H1 (cell line): Measurements from ENCODE around the gene GPHA2. TPM values are rescaled to one million over a fixed set of nuclear protein-coding genes. Genes with fewer than 3 reads are reported as not detected.

ENCODE experiments used
- ASH2L ChIP-seq: fragments of 200-600, 300-600 bp; sonication (generic); IDR thresholded peaks from one replicate; pipeline ENCODE4 v1.7.1; 2017; ENCODE audit warnings: low read length
- CHD7 ChIP-seq: fragments of 300-600 bp; sonication (generic); IDR thresholded peaks from 2 replicates; pipeline ENCODE4 v1.7.1; 2012; ENCODE audit warnings: low read length, moderate library complexity, mild to moderate bottlenecking, inconsistent platforms; ENCODE audit not compliant: insufficient replicate concordance
- EZH2 ChIP-seq: fragments of 200-600 bp; sonication (generic); IDR thresholded peaks from 2 replicates; pipeline ENCODE4 v1.7.1; 2012; ENCODE audit warnings: low read depth, mild to moderate bottlenecking, moderate library complexity, low read length, inconsistent platforms; ENCODE audit not compliant: severe bottlenecking
- POU5F1 ChIP-seq: IDR thresholded peaks from 2 replicates; pipeline ENCODE4 v1.6.1; 2011; ENCODE audit warnings: low read depth, mild to moderate bottlenecking, low read length, moderate library complexity
- SIX5 ChIP-seq: IDR thresholded peaks from 2 replicates; pipeline ENCODE4 v1.6.1; 2011; ENCODE audit warnings: mild to moderate bottlenecking, low read depth, low read length
- SP1 ChIP-seq: IDR thresholded peaks from 2 replicates; pipeline ENCODE4 v1.6.1; 2011; ENCODE audit warnings: low read depth, low read length
- SUZ12 ChIP-seq: fragments of 200-600 bp; sonication (generic); IDR thresholded peaks from 2 replicates; pipeline ENCODE4 v1.6.1; 2012; ENCODE audit warnings: mild to moderate bottlenecking, inconsistent platforms, low read length, moderate library complexity, mixed read lengths
- TEAD4 ChIP-seq: IDR thresholded peaks from 2 replicates; pipeline ENCODE4 v1.6.1; 2012; ENCODE audit warnings: low read depth, low read length, inconsistent platforms, mixed read lengths
- polyA plus RNA-seq, 7 experiments: library from polyadenylated mRNA; depleted of rRNA in 3 of 7; stranded (reverse) in 5 of 7; unstranded in 2 of 7; fragments of >200 nt in 5 of 7; fragments of 200-250 nt in 2 of 7; gene quantifications; 1 replicate in 5 of 7; 2 replicates in 1 of 7; 4 replicates in 1 of 7; pipeline versions ENCODE4 v1.2.1 to v1.2.3, GENCODE V29; 2011 to 2013; ENCODE audit warnings: missing spikeins in 2 of 7, mixed read lengths in 2 of 7
- total RNA-seq: library from RNA; stranded (reverse); fragmentation: NEBNext Ultra II Directional; extraction: Animal tissue kit (Norgen Biotek cat#: 25700); gene quantifications from 2 replicates; pipeline ENCODE4 v1.2.1, GENCODE V29; 2021

Gene GPHA2
- total and polyA plus RNA-seq, 2 of the 8 experiments (the other 6 are each of a cell fraction or from before 2014, with no cell fraction given) = 0.97 to 4.4 TPM

DNA sequence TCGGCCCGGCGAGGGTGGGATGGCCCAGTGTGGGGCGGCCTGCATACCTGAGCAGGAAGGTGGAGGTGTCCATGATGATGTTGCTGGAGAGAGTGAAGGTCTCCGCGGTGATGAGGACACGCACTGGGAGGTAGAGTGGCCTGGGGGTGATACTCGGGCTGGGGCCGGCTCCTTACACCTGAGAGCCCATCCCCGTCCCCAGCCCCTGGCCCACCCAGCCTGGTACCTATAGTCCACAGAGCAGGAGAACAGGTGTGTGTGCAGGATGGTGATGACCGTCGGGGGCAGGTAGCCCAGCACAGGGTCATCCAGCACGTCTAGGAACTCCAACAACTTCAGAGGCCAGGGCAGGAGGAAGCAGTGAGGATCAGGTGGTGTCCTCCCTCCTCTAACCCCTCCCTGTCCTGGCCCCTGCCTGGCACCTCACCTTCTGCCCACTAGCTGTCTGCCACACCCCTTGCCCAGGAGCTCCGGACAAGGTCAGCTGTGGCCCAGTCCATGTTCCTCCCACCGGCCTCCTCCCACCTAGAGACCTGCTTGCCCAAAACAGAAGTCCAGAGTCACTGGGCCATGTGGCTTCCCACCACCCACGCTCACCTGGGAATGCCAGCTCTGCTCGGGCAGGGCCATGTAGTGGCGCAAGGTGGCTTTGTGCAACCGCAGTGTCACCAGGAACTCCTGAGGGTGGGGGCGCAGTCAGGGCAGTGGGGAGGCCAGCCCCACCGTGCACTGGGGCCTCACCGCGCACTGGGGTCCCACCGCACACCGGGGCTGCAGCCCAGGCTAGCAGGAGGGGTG lies 30.0 kb downstream of the GPHA2 start (continued):
- TF ChIP-seq CHD7 (no peak), SUZ12 (no peak), POU5F1 (no peak), TEAD4 (no peak), SIX5 (no peak), ASH2L (no peak), SP1 (no peak), EZH2 (no peak)
